PC-9 (cell line): ENCODE measurements around the gene HOXC4.

ENCODE experiments used
- EZH2 ChIP-seq: fragments of 200-600 bp; sonication (generic); IDR thresholded peaks from 2 replicates; pipeline ENCODE4 v1.8.0; 2017; ENCODE audit warnings: antibody characterized with exemption, low read depth
- TF ChIP-seq, protein P1 (sequence below): fragments of 200-600 bp; sonication (generic); conservative IDR thresholded peaks from 2 replicates; pipeline ENCODE4 v1.6.1; 2017; ENCODE audit warnings: mixed run types, antibody characterized with exemption, mild to moderate bottlenecking, moderate library complexity

DNA sequence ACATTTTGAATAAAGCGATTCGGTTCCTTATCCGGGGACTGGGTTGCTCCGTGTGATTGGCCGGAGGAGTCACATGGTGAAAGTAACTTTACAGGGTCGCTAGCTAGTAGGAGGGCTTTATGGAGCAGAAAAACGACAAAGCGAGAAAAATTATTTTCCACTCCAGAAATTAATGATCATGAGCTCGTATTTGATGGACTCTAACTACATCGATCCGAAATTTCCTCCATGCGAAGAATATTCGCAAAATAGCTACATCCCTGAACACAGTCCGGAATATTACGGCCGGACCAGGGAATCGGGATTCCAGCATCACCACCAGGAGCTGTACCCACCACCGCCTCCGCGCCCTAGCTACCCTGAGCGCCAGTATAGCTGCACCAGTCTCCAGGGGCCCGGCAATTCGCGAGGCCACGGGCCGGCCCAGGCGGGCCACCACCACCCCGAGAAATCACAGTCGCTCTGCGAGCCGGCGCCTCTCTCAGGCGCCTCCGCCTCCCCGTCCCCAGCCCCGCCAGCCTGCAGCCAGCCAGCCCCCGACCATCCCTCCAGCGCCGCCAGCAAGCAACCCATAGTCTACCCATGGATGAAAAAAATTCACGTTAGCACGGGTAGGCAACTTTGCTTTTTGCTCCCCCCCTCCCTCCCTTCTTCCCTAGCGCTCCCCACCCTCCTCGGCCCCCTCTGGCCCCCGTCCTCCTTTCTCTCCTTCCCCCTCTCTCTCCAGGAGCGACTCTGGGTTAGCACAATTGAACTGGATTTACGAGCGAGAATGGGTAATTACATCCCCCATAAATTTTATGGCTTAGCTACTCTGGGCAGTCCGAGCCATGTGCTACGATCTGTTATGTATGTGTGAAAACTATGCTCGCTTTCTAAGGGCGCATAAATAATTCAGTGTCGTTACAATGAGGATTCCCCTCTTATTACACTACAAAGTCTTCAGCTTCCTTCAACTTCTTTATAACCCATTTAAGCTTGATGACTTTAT is at the start of gene HOXC4:
- TF ChIP-seq, protein P1, sequence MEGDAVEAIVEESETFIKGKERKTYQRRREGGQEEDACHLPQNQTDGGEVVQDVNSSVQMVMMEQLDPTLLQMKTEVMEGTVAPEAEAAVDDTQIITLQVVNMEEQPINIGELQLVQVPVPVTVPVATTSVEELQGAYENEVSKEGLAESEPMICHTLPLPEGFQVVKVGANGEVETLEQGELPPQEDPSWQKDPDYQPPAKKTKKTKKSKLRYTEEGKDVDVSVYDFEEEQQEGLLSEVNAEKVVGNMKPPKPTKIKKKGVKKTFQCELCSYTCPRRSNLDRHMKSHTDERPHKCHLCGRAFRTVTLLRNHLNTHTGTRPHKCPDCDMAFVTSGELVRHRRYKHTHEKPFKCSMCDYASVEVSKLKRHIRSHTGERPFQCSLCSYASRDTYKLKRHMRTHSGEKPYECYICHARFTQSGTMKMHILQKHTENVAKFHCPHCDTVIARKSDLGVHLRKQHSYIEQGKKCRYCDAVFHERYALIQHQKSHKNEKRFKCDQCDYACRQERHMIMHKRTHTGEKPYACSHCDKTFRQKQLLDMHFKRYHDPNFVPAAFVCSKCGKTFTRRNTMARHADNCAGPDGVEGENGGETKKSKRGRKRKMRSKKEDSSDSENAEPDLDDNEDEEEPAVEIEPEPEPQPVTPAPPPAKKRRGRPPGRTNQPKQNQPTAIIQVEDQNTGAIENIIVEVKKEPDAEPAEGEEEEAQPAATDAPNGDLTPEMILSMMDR = no peak
- no peak for TF ChIP-seq EZH2
